ENCODE measurements around the gene WNT2B.

The WNT2B gene

GRCh38 chr1:112508278-112509004, at the start of gene WNT2B:
WNT2B (plus strand) TSS chr1:112508965; CDS start chr1:112509263, 298 bp downstream.
- peak within 1 kb of the TSS; percentile 56 for H3K4me3 ChIP-seq (ENCODE audit: low read length)
- DNase-seq (ENCODE audit: low read depth), result no peak
- TF ChIP-seq, protein P1, sequence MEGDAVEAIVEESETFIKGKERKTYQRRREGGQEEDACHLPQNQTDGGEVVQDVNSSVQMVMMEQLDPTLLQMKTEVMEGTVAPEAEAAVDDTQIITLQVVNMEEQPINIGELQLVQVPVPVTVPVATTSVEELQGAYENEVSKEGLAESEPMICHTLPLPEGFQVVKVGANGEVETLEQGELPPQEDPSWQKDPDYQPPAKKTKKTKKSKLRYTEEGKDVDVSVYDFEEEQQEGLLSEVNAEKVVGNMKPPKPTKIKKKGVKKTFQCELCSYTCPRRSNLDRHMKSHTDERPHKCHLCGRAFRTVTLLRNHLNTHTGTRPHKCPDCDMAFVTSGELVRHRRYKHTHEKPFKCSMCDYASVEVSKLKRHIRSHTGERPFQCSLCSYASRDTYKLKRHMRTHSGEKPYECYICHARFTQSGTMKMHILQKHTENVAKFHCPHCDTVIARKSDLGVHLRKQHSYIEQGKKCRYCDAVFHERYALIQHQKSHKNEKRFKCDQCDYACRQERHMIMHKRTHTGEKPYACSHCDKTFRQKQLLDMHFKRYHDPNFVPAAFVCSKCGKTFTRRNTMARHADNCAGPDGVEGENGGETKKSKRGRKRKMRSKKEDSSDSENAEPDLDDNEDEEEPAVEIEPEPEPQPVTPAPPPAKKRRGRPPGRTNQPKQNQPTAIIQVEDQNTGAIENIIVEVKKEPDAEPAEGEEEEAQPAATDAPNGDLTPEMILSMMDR (conservative IDR thresholded peaks at IDR 0.05; ENCODE audit: low read depth, low read length), result no peak

- TF ChIP-seq, protein P1 (conservative IDR thresholded peaks at IDR 0.05; ENCODE audit: low read depth, low read length), result no peak
- DNase-seq (ENCODE audit: low read depth), result no peak
- H3K4me3 ChIP-seq (ENCODE audit: low read length), result no peak overlapping the region
These were observed 48.1 kb upstream of the WNT2B start for GRCh38 chr1:112460615-112461014.

GRCh38 chr1:112461200-112461871, 47.4 kb upstream of the WNT2B start:
- DNase-seq (ENCODE audit: low read depth), result peak; percentile 66
- H3K4me3 ChIP-seq (ENCODE audit: low read length), result no peak overlapping the region
- TF ChIP-seq, protein P1 (conservative IDR thresholded peaks at IDR 0.05; ENCODE audit: low read depth, low read length), result no peak

DNA sequence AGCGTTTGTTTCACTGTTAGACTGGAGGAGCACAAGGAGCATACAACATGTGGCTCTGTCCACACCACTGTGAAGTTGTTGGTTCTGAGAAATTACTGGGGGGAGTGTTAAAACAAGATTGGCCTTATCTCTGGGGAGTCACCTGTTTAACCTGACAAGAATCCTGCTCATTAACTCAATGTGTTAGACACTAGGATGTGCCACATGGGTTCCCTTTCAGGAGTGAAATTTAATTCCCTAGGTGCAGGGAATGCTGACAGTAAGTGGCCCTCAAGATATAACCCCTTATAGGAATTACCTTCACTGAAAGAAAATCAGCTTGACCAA, 45.8 kb upstream of the WNT2B start:
- TF ChIP-seq, protein P1 (conservative IDR thresholded peaks at IDR 0.05; ENCODE audit: low read depth, low read length), result no peak
- H3K4me3 ChIP-seq (ENCODE audit: low read length), result no peak overlapping the region
- no peak for DNase-seq (ENCODE audit: low read depth)

- H3K4me3 ChIP-seq (ENCODE audit: low read length), result no peak overlapping the region
- TF ChIP-seq, protein P1 (conservative IDR thresholded peaks at IDR 0.05; ENCODE audit: low read depth, low read length), result no peak
- DNase-seq (ENCODE audit: low read depth), result no peak
These were observed 44.3 kb upstream of the WNT2B start for GRCh38 chr1:112464501-112464900.

DNA sequence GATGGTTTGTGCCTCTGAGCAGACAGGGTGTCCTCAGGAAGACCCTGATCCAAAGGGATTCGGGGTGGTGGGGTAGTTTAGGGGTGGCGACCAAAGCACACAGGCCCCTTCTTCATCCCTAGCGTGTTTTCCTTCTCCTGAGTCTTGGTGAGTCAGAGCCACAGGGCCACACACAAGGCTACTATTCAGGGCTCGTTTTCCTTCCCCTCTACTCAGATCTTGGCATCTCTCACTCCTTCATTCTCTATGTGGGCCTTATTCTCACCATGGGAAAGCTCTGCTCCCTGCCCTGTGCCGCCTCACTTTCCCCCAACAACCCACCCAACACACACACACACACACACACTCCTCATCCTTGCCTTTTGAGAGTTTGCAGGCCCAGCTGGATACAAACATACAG, 43.6 kb upstream of the WNT2B start:
- H3K4me3 ChIP-seq (ENCODE audit: low read length), result no peak overlapping the region
- peak; percentile 20 for DNase-seq (ENCODE audit: low read depth)
- TF ChIP-seq, protein P1 (conservative IDR thresholded peaks at IDR 0.05; ENCODE audit: low read depth, low read length), result no peak
